ENCODE data around the gene COG4.
"Not testable (repeated sequence)": the region's sequence is repeated elsewhere in the genome, so short reads cannot be mapped to it uniquely, and the experiment has no call there.

Gene COG4

GRCh38 chr16:70523076-70523742 is at the start of gene COG4:
COG4 (minus strand) TSS chr16:70523554; CDS start chr16:70523543, 11 bp downstream.
- DNase-seq, result peak; percentile 89

GRCh38 chr16:70572926-70573270 is 49.5 kb upstream of the COG4 start:
- no peak for DNase-seq

- DNase-seq, result no peak
Measured at GRCh38 chr16:70572050-70572925, 48.9 kb upstream of the COG4 start.

GRCh38 chr16:70571623-70572022 is 48.3 kb upstream of the COG4 start:
- no peak for DNase-seq

- no peak for DNase-seq
Measured at GRCh38 chr16:70570967-70571570, 47.7 kb upstream of the COG4 start.

- DNase-seq, result no peak
Measured at GRCh38 chr16:70569752-70570151, 46.4 kb upstream of the COG4 start.

- DNase-seq, result no peak
Measured at GRCh38 chr16:70568601-70569237, 45.4 kb upstream of the COG4 start.

- no peak for DNase-seq
Measured at GRCh38 chr16:70565053-70565452, 41.7 kb upstream of the COG4 start.

GRCh38 chr16:70563636-70564035 is 40.3 kb upstream of the COG4 start:
- no peak for DNase-seq

- no peak for DNase-seq
Measured at GRCh38 chr16:70561623-70562022, 38.3 kb upstream of the COG4 start.

GRCh38 chr16:70556063-70556462 is 32.7 kb upstream of the COG4 start:
- no peak for DNase-seq

- DNase-seq, result no peak
Measured at GRCh38 chr16:70553645-70554044, 30.3 kb upstream of the COG4 start.

GRCh38 chr16:70552675-70553074 is 29.3 kb upstream of the COG4 start:
- DNase-seq, result no peak

GRCh38 chr16:70551788-70552187 is 28.4 kb upstream of the COG4 start:
- DNase-seq, result no peak

GRCh38 chr16:70550082-70550481 is 26.7 kb upstream of the COG4 start:
- DNase-seq, result no peak

GRCh38 chr16:70548936-70549335 is 25.6 kb upstream of the COG4 start:
- no peak for DNase-seq

GRCh38 chr16:70544548-70544947 is 21.2 kb upstream of the COG4 start:
- DNase-seq, result no peak

- DNase-seq, result no peak
Measured at GRCh38 chr16:70540994-70541393, 17.6 kb upstream of the COG4 start.

- DNase-seq, result no peak
Measured at GRCh38 chr16:70534971-70535370, 11.6 kb upstream of the COG4 start.

GRCh38 chr16:70529954-70530353 is 6.6 kb upstream of the COG4 start:
- DNase-seq, result not testable (repeated sequence)

- DNase-seq, result peak; percentile 62
Measured at GRCh38 chr16:70529051-70529777, 5.9 kb upstream of the COG4 start.

- no peak for DNase-seq
Measured at GRCh38 chr16:70527315-70527996, 4.1 kb upstream of the COG4 start.

Data from inflammatory macrophage treated with lipopolysaccharide for 4 hours (primary cell).